ENCODE results near the gene NKAPD1. TPM values are rescaled to one million over a fixed set of nuclear protein-coding genes. Genes with fewer than 3 reads are reported as not detected.
"Not testable (repeated sequence)": the region's sequence is repeated elsewhere in the genome, so short reads cannot be mapped to it uniquely, and the experiment has no call there.

NKAPD1 gene
- polyA plus RNA-seq, 1 experiment = 8.6 TPM

DNA sequence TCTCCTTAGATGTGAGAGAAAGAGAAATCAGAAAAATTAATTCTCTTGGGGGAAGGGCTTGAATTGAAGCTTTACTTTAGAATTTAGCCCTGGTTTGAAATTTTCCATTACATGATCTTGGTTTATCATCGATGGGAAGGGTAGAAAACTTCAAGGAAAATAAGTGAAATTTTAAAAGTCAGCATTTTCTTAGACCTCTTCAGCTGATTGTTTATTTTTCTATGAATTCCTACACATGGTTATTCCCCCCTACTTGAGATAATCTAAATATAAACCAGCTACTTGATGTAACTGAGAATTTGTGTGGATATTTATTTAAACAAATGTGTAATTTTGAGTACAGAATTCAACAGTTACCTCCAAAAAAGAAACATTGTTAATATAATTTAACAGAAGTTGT is 11.2 kb upstream of the NKAPD1 start:
- TF ChIP-seq CTCF (IDR thresholded peaks at IDR 0.05; ENCODE audit: insufficient read depth, low read depth, low read length) = no peak
- no peak for DNase-seq (ENCODE audit: low read depth)
- POLR2A ChIA-PET = no interaction called here
- CTCF ChIA-PET = no interaction called here
- Histone ChIP-seq H3K27me3 (ENCODE audit: control insufficient read depth, insufficient read depth, low read length) (no peaks in the 10 kb centered on the region), H3K4me3 (ENCODE audit: low read depth, low read length) (no peak overlapping the region), H3K36me3 (ENCODE audit: control insufficient read depth, insufficient read depth, low read length) (peaks cover 1% of the 10 kb centered on the region; the same call in 1 of the 2 replicates)

GRCh38 chr11:112082729-112083128 is 8.6 kb downstream of the NKAPD1 start:
- Histone ChIP-seq H3K4me3 (ENCODE audit: low read depth, low read length) (no peak overlapping the region), H3K36me3 (ENCODE audit: control insufficient read depth, insufficient read depth, low read length) (peaks cover 7% of the 10 kb centered on the region), H3K27me3 (ENCODE audit: control insufficient read depth, insufficient read depth, low read length) (no peaks in the 10 kb centered on the region)
- ChIA-PET POLR2A (no interaction called here), CTCF (interaction anchor here (1.8 kb wide), 1 partner anchor 31 kb away, joined by 4 read pairs; no protein-coding TSS in a partner anchor)
- peak; percentile 28 for DNase-seq (ENCODE audit: low read depth)
- TF ChIP-seq CTCF (IDR thresholded peaks at IDR 0.05; ENCODE audit: insufficient read depth, low read depth, low read length) = no peak

DNA sequence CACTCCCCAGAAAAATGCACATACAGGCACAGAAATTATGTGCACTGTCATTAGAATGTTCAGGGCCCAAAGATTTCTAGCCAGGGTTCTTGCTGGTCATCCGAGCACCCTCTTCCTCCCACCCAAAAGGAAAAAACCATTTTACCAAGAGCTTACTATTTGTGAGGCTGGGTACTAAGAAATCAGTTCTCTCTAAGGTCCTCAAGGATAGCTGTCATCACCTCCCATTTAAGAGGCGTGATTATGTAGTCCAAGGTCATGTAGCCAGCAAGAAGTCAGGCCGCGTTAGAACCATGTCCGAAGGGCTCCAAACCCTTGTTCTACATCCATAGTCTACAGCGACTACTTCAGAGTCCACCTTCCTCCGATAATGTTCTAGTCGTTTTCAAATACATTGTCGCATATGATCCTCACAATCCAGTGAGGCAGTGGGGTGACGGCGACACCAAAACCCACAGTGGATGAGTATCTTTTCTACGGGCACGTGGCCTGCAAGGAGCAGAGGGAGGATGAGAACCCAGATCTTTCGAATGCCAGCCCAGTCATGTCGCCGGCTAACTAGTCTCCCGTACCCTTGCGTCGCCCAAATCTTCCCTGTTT is 11.8 kb downstream of the NKAPD1 start:
- POLR2A ChIA-PET = interaction anchor here (0.6 kb wide), 1 partner anchor 173 kb away, joined by 3 read pairs; no protein-coding TSS in a partner anchor
- Histone ChIP-seq H3K27me3 (ENCODE audit: control insufficient read depth, insufficient read depth, low read length) (no peaks in the 10 kb centered on the region), H3K4me3 (ENCODE audit: low read depth, low read length) (peak overlapping the region; percentile 90), H3K36me3 (ENCODE audit: control insufficient read depth, insufficient read depth, low read length) (peaks cover 6% of the 10 kb centered on the region; the same call in 1 of the 2 replicates)
- no peak for TF ChIP-seq CTCF (IDR thresholded peaks at IDR 0.05; ENCODE audit: insufficient read depth, low read depth, low read length)
- CTCF ChIA-PET = interaction anchor here (1.0 to 1.4 kb wide), 2 partner anchors 11 to 194 kb away, joined by 4 read pairs; no protein-coding TSS in a partner anchor
- DNase-seq (ENCODE audit: low read depth) = no peak

- peak; percentile 78 for DNase-seq (ENCODE audit: low read depth)
- Histone ChIP-seq H3K36me3 (ENCODE audit: control insufficient read depth, insufficient read depth, low read length) (peaks cover 8% of the 10 kb centered on the region; the same call in 1 of the 2 replicates), H3K27me3 (ENCODE audit: control insufficient read depth, insufficient read depth, low read length) (no peaks in the 10 kb centered on the region), H3K4me3 (ENCODE audit: low read depth, low read length) (peak within 1 kb of the TSS; percentile 90)
- ChIA-PET CTCF (interaction anchor here (1.0 to 1.4 kb wide), 2 partner anchors 11 to 193 kb away, joined by 4 read pairs; no protein-coding TSS in a partner anchor), POLR2A (no interaction called here)
- TF ChIP-seq CTCF (IDR thresholded peaks at IDR 0.05; ENCODE audit: insufficient read depth, low read depth, low read length) = peak; percentile 59
These were observed 12.5 kb downstream of the NKAPD1 start, which contains the start of the genes SDHD and TIMM8B for GRCh38 chr11:112086422-112087191. SDHD (plus strand) TSS chr11:112086873; CDS start chr11:112086908, 35 bp downstream. TIMM8B (minus strand) TSS chr11:112086756; CDS start chr11:112086723, 33 bp downstream.

DNA sequence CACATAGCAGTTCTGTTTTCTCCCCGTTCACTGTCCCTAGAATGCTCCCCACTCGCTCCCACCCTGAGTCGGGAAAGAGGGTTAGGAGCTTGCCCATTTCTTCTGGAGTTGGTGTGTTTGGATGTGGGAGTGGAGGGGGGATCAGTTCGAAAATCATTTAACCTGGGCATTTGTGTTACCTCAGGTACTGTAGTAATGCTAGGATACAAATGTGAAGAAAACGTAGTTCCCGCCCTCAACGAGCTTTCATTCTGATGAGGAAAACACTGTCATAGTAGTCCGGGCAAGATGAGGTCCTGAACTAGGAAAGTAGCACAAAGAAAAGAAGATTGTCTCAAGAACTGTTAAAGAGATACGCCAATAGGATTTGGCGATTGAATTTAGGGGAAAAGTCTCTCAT is 13.1 kb downstream of the NKAPD1 start:
- Histone ChIP-seq H3K36me3 (ENCODE audit: control insufficient read depth, insufficient read depth, low read length) (peaks cover 8% of the 10 kb centered on the region; the same call in 1 of the 2 replicates), H3K4me3 (ENCODE audit: low read depth, low read length) (peak overlapping the region; percentile 90), H3K27me3 (ENCODE audit: control insufficient read depth, insufficient read depth, low read length) (no peaks in the 10 kb centered on the region)
- DNase-seq (ENCODE audit: low read depth) = no peak
- TF ChIP-seq CTCF (IDR thresholded peaks at IDR 0.05; ENCODE audit: insufficient read depth, low read depth, low read length) = no peak
- CTCF ChIA-PET = interaction anchor here (1.0 kb wide), 1 partner anchor 10 kb away, joined by 4 read pairs; no protein-coding TSS in a partner anchor
- POLR2A ChIA-PET = no interaction called here

DNA sequence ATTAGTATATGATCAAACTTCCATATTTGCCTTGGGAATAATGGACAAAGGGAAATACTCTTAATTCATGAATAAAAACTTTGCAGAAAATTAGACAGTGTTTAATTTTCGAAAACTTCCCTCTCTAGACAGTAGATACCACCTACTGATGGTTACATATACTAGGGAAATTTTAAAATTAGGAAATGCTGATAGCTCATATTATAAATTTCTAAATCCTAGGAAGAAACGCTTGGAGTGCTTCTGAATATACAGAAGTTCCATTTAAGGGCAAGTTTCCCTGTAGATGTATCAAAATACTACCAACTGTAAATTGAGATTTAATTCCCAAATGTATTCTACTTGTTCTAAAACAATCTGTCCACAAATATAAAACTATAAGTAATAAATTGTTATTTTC is 21.2 kb downstream of the NKAPD1 start:
- POLR2A ChIA-PET = not testable (repeated sequence)

More for the DNA sequence above, 21.2 kb downstream of the NKAPD1 start:
- DNase-seq (ENCODE audit: low read depth); H3K27me3 ChIP-seq (ENCODE audit: control insufficient read depth, insufficient read depth, low read length); H3K36me3 ChIP-seq (ENCODE audit: control insufficient read depth, insufficient read depth, low read length); H3K4me3 ChIP-seq (ENCODE audit: low read depth, low read length): not testable (repeated sequence)
- CTCF ChIA-PET = interaction anchor here (1.1 kb wide), 1 partner anchor 19 kb away, joined by 3 read pairs; no protein-coding TSS in a partner anchor
